ENCODE data around the gene CHSY3.

GRCh38 chr5:130106480-130106879 is 202.2 kb downstream of the CHSY3 start:
- TF ChIP-seq EZH2 (IDR thresholded peaks at IDR 0.05; ENCODE audit: insufficient read depth, poor library complexity, severe bottlenecking) (no peak), EZH2phosphoT487 (IDR thresholded peaks at IDR 0.05; ENCODE audit: insufficient read depth, low read depth) (no peak)
